GM21576 (cell line): Measurements from ENCODE around the gene TAS2R60.

Experiments
- ATAC-seq: cut with Tn5 transposase; IDR thresholded peaks from one replicate; pipeline ENCODE4 v1.9.1; 2021; ENCODE audit warnings: mild to moderate bottlenecking, moderate library complexity; ENCODE audit not compliant: unreplicated experiment

The TAS2R60 gene

DNA sequence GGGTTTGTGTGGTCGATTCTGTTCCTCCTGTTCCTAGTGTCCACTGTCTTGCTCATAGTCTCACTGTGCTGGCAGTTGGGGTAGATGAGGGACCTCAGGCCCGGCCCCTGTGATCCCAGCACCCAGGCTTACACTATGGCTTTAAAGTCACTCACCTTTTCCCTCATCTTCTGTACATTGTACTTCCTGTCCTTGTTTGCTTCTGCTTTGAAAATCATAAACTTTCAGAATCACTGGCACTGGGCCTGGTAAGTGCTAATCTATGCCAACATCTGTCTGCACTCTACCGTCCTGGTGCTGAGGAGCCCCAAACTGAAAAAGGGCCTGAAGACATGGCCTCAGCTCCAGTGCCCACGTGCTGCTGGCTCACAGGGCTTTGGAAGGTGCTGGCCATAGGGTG is 5.7 kb upstream of the TAS2R60 start:
- ATAC-seq, result peak; percentile 33

DNA sequence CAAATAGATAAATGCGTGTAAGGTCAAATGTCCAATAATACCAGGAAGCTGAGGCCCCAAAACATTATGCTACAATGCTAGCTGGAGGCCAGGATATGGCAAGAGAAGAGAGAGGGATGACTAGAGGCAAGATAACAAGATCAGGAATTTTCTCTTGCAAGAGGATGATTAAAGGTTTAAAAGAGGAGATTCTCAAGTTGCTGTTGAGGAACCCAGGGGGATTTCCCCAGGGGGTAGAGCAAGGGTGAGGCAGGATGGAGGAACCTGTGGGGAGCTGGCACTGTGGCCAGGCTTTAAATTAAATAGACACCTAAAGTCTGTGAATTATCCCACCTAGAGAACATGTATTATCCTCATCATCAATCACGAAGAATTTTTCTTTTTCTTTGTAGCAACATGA is 3.4 kb upstream of the TAS2R60 start:
- ATAC-seq, result no peak

DNA sequence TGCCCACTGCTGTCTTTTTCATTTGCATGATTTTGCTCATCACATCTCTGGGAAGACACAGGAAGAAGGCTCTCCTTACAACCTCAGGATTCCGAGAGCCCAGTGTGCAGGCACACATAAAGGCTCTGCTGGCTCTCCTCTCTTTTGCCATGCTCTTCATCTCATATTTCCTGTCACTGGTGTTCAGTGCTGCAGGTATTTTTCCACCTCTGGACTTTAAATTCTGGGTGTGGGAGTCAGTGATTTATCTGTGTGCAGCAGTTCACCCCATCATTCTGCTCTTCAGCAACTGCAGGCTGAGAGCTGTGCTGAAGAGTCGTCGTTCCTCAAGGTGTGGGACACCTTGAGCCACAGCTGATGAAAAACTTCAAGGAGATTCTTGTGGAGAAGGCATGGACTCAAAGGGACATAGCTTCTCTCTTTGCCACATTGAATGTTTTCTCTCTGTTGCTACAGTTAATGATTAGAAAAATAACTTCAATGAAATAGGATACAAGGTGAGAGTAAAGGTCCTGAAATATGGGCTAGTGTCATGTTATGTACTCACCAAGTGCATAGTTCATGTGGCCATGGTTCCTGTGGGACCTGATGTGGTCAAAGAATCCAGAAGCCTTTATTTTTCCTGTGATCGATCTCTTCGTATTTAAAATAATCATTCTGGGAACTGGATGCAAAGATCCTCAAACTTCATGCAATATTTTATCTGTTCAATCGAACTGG is 970 bp downstream of the TAS2R60 start:
- ATAC-seq, result no peak

DNA sequence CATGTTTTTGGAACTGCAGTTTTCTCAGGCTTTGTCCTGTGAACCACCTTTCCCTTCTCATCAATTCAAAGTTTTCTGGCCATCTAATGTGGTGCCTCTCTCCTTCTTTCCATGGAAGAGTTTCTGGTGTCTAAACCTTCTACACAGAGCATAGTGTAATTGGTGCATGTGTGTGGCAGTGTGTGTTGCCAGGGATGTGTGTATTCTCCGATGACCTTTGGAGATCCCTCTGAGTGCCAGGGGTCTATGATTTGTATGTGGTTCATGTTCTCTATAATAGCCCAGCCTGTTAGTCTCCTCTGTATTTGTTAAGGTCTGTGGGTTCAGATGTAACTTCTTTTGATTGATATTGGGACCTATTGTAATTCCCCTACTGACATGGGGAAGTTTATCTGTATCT is 1.5 kb downstream of the TAS2R60 start:
- ATAC-seq, result no peak

DNA sequence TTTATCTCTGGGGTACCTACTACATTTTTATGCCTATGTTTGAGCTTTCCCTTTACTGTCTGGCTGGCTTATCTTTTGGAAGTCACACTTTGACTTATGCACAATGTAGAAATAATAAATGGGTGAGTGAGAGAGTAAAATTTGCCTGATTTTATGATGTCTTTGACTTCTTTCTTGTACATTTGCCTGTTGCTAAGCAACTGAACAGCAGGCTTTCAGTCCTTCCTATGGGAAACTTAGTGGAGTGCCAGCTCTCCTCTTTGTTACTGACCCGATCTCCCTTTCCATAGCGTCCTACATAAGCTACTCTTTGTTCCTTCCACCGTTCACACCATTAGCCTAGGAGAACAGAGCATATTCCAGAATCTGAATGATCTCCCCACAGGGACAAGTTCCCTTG is 4.2 kb downstream of the TAS2R60 start:
- ATAC-seq, result no peak

DNA sequence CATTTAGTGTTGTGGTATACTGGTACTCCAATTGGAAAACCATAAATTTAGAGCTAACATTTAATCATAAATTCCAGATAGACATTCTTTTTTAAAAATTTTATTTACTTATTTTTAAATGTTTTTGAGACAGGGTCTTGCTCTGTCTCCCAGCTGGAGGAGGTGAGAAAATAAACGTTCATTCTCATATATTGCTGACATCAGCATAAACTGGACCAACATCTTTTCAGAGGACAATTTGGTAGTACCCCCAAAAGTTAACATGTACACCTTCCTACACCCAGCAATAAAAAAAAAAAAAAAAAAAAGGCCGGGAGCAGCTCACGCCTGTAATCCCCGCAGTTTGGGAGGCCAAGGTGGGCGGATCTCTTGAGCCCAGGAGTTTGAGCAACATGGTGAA is 5.2 kb downstream of the TAS2R60 start:
- ATAC-seq, result no peak

DNA sequence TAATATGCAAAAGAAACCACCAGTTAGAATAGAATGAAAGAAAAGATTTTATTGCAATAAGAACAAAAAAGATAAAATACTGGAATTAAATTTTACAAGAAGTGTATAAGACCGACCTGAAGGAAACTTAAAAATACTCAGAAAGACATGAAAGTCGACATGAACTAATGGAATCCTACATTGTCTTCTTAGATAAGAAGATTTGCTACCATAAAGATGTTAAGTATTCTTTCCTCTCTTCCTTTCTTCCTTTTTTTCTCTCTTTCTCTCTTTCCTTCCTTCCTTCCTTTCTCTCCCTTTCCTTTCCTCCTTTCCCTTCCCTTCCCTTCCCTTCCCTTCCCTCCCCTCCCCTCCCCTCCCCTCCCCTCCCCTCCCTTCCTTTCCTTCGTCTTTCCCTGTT is 6.5 kb downstream of the TAS2R60 start:
- no peak for ATAC-seq

DNA sequence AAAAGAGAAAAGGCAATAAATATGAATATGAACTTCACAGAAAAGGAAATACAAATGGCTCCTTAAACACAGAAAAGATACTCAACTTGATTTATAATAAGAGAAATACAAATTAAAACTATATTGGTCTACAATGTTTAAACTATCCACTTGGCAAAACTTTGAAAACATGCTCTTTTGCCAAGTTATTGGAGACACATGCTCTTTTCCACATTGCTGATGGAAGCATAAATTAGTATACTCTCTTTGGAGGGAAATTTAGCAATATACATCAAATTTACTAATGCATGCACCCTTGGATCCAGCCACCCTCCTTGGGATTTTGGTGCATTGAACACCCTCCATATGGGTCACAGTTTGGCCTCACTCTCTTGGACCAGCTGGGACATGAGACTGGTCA is 7.9 kb downstream of the TAS2R60 start:
- no peak for ATAC-seq

DNA sequence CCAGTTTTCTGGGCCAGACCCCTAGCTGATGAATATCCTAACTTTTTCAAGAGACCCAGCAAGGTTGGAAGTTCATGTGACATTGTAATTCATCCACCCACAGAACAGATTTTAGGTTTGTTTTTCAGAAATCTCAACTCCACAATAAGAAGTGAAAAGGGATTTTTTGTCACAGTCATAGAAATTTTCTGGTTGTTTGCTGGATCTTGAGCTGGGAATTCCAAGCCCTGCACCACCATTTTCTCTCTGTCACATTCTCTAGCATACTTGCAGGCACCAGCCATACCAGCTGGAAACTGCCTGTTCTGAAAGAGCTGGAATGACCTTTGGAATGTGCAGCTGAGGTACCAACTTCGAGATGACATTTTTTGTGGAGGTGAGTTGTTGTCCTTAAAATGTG is 8.5 kb downstream of the TAS2R60 start:
- no peak for ATAC-seq

DNA sequence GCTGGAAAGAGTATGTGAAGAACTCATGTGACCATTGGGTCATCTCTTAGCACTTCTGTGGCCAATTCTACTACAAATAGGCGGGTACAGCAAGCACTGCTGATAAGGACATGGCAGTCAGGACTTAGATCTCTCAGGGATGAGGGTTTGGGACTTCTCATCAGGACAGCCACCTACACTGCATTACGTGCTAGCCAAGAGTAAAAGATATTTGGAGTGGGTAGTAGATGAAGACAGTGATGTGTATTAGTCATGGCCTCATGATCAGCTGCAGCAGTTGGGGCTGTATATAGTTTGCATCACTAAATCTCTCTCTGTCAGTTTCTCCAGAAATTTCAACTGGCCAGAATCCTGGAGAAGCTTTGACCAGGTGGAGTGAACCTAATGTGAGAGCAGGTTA is 9.2 kb downstream of the TAS2R60 start:
- ATAC-seq, result no peak

DNA sequence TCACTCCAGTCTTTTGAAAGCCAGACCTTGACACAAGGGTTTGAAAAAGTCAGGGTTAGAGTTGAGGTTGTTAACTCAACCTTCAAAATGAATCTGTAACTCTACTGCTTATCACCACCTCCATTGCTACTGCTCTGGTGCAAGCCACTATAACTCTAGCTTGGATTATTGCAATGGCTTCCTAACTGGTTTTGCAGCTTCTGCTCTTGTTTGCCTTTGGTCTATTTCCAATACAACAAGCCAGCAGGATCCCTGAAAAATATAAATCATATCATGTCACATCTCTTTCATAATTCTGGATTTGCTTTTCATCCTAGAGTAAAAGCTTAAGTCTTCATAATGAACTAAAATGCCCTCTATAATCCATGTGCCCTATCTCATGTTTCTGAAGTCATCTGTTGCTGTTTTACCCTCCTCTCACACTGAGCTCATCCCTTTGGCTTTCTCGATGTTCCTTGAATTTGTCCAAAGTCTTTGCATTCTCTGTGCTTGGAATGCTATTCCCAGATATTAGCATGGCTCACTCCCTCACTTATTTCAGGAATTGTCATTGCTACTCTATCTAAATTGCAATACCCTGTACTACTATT is 10.9 kb downstream of the TAS2R60 start:
- no peak for ATAC-seq

DNA sequence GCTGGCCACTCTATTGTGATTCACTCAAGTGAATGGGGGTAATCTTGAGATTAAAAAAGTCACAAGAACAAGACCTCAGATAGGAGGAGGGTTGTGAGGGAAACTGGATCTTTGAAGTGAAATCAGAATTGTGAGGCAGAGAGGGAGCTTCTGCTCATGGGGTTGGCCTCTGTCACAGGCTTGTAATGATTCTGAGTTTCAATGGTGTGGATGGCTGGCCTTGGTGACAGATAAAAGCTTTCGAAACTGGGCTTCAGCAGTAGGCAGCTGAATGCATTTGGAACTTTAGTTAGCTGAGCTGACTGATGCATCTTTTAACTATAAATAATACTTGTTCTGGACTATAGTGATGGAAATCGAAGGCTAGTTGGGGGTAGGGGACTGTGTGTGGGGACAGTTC is 12.2 kb downstream of the TAS2R60 start:
- ATAC-seq, result no peak

DNA sequence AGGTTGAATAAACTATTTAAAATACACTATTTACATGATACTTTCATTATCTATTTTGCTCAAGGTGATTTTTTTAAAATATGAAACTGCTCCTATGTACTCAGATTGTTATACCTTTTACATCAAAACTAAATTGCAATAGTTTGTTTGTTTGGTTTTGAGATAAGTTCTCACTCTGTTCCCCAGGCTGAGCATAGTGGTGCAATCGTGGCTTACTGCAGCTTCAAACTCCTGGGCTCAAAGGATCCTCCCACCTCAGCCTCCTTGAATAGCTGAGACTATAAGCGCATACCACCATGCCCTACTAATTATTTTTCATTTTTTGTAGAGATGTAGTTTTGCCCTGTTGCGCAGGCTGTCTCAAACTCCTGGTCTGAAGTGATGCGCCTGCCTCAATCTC is 12.7 kb downstream of the TAS2R60 start:
- no peak for ATAC-seq

DNA sequence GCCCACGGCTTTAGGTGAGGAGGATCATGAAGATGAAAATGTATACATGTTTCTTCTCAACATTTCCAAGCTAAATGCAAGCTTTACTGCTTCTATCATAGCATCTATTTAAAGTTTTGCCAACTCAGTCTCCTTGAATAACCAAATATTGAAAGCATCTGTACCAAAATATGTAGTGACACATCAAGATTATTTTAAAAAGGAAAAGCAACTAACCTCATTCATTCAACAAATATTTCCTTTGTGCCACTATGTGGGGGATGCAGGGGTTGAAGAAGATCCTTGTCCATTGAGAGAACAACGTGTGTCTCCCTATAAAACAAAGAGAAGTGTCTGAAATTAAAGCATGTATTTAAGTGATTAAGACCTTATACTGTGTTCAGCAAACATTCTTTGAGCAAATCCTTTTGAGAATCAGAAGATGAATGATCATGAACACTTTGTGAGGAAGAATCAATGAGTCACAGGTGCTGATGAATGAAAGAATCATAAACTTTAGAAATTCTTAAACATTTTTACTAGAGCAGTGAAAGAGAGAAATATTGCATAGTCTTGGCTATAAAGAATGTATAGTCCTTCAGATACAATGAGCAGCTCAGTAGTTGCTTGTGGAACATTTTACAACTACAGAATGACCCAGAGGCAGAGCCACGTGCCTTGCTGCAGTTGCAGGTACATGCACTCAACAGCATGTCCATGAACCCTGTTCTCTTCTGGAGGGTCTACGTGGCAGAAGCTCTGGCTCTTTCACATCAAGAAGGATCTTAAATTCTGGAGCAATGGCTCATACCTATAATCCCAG is 13.9 kb downstream of the TAS2R60 start:
- ATAC-seq, result no peak

DNA sequence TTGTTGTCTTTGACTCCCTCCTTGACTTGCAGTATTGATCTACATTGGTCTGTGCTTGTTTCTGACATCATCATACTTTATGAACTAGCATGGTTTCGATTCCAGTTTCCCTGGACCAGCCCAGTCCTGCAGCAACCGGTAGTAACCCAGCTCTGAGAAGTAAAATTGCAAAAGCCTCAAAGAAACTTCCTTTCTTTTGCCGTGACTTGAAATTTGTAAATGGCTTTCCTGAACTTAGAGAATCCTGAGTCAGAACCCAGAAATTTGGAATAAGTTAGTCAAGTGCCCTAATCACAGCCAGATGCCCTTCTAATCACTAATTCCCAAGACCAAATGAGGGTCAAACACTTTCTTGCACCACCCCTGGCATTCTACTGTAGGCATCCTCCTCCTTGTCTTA is 15.0 kb downstream of the TAS2R60 start:
- no peak for ATAC-seq

DNA sequence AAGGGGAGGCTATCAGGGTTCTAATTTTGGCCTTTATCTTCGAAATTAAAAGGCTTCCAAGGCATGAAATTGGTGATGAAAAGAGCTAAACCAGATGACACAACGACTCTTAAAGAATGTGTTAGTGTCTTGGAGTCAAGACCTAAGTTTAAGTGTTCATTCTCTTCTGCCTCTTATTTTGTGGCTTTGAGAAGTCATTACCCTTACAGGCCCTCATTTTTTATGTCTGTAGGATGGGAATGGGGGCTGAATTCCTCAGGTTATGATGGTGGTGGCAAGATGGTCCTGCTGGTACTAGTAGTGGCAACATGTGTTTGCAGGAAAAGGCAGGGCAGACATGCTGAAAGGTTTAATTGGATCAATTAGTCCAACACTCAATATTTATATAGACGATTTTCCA is 15.4 kb downstream of the TAS2R60 start:
- ATAC-seq, result no peak

DNA sequence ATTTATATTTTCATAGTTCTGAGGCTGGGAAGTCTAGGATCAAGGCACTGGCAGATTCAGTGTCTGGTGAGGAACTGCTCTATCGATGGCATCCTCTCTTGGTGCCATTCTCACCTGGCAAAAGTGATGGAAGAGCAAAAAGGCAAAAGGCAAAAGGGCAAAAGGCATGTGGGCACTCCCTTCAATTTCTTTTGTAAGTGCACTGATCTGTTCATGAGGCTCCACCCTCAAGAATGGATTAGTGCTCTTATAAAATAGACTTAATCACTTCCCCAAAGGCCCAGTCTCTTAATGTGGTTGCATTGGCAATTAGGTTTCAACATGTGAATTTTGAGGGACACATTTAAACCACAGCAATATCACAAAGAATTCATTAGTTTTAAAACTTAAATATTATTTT is 16.1 kb downstream of the TAS2R60 start:
- ATAC-seq, result no peak

DNA sequence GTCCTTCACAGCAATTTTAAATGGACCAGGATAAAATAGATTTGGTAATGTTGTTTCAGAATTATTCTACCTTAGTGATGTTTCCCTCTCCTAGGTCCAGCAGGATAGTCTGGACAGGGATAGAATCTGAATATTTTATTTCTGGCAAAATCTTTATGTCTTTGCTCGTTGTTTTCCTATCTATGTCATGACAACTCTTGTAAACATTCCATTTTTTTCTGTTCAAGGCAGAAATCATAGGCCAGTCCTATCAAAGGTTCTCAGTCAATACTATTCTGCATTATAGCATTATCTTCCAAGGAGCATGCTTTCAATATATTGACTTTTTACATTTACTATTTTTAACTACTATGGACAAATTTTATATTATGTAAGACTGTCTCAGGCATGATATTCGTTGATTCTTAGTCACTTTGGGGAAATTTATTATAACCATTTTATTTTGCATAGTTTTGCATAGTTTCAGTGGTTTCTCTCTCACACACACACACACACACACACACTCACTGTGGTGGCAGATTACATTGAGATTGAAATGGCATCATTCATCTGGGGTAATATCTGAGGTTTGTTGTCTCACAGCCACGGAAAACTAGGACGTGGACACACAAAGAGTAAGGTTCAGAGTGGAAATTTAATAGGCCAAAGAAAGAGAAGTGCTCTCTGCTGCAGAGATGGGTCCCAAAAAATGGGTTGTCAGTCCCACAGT is 17.2 kb downstream of the TAS2R60 start:
- ATAC-seq, result no peak

DNA sequence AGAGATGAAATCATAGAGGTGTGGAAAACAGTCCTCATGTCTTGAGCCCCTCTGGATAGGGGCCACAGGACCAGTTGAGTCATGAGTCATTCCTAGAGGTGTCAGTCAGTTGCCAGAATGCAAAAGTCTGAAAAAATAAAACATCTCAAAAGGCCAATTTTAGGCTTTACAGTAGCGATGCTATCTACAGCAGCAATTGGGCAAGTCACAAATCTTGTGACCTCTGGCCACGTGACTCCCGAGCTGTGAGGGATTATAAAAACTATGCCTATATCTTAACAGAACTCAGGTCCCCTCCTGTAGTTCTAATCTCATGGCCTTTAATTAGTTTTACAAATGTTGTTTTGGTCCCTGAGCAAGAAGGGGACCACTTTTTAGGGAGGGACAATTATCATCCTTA is 18.8 kb downstream of the TAS2R60 start:
- no peak for ATAC-seq

DNA sequence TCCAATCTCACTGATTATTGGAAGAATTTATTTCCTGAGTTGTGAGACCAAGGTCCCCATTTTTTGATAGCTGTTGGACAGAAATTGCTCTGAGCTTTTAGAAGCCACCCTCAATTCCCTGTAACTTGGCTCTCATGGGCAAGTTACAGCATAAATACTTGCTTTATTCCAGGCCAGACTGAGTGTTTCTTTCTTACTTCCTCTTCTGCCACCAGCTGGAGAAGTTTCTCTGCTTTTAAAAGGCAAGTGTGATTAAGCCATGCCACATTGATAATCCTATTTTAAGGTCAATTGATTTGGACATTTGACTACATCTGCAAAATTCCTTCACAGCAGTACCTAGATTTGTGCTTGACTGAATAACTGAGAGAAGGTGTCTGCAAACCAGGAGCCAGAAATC is 20.3 kb downstream of the TAS2R60 start:
- no peak for ATAC-seq

DNA sequence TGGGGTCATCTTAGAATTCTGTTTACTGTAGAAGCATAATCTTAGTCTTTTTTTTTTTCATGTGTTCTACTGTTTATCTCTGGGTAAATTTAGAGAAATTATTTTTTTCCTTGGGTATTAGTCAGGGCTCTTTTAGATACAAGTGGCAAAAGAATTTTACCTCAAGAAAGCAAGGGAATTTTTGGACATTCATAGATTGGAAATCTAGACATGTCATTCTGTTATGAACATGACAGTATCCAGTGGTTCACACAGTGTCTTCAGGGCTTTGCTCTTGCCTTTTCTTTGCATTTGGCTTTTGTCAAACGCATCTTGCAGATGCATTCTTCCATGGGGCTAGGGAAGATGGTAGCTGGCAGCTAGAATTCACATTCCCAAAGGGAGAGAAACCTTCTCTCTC is 20.7 kb downstream of the TAS2R60 start:
- no peak for ATAC-seq

DNA sequence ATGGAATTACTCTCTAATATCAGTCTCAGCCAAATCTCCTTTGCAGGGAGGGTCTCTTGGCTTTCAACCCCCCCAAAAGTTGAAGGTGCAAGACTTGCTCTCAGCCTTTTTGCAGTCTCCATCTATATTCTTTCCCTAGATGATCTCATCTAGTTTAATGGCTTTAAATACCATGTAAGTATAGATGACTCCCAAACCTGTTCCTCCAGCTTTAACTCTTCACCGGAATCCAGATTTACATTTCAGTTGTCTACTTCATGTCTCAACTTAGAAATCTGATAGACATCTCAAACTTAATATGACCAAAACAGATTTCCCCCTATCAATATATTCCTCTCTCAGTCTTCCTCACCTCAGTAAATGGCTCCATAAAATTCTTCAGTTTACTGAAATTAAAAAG is 24.5 kb downstream of the TAS2R60 start:
- no peak for ATAC-seq
